HS-27A (cell line): ENCODE results near the gene WLS.

Source experiments
- DNase-seq: peaks from one replicate; pipeline ENCODE4 v3.0.0-alpha.2; 2012; ENCODE audit warnings: low read depth, missing footprints

The WLS gene

GRCh38 chr1:68131261-68131660 is 101.1 kb downstream of the WLS start:
- DNase-seq = no peak

- DNase-seq = no peak
Observed at GRCh38 chr1:68129536-68130250, 102.6 kb downstream of the WLS start.

GRCh38 chr1:68128820-68129219 is 103.5 kb downstream of the WLS start:
- no peak for DNase-seq

DNA sequence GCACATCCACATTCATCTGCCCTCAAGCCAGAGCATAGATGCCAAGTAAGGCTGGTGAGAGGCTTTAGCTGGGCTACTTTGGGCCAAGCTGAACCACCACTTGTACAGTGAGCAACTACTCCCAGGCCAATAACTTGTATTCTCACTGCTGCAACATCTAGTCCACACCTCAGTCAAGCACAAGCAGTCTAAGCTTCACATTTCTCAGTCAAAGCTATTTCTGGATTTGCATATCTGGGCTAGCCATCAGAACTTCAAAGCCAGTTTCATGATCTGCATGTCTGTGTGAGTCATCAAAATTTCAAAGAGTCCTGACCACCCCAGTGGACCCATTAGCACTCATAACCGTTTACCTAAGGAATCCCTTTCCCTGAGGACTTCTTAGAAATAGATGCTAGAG is 104.2 kb downstream of the WLS start:
- DNase-seq = peak; percentile 24

- peak; percentile 17 for DNase-seq
Observed at GRCh38 chr1:68121536-68121935, 110.8 kb downstream of the WLS start.

DNA sequence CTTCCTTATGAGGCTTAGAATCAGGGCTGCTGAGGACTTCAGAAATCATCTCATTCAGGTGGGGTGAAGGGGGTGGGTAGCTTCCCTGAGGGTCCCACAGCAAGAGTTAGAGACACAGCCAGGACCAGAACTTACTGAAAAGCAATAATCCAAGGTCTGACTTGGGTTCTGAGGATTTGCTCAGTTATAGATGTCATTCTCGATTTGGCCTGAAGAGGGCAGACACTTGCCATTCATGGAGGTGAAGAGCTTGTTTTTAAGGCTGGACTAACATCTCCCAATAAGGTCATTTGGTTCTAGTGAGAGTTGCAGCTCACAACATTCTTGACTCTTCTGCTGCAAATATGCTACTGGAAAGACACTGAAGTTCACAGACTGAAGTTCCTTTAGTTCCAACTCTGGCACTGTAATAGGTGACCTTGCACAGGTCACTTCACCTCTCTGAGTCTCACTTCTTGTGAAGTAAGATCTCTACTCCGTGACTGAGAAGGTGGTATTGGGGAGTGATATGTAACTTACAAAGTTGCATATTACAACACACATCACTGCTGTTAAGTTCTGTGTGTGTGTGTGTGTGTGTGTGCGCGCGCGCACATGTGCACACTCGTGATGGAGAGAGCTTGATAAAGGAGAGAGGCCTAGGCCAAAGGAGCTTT is 112.1 kb downstream of the WLS start:
- peak; percentile 56 for DNase-seq

DNA sequence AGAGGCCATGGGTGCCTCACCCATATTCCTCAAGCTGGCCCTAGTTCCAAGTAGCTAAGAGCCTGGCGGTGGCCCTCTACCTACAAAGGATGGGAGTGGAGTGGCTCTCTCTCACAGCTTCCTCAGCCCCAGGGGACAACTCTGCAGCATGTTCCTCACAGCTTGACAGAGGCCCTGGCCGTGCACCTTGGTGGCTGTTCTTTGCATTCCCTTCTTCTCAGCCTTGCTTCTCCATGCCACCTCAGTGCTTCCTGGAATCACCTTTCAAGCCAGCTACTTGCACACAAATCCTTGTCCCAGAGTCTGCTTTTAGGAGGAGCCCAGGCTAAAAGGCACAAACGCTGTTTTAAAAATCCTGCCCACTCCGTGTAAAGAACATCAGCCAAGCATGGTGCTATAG is 112.9 kb downstream of the WLS start:
- no peak for DNase-seq

GRCh38 chr1:68117416-68117815 is 114.9 kb downstream of the WLS start:
- DNase-seq = no peak

GRCh38 chr1:68116643-68117235 is 115.6 kb downstream of the WLS start:
- peak; percentile 31 for DNase-seq

GRCh38 chr1:68115308-68115707 is 117.0 kb downstream of the WLS start:
- DNase-seq = no peak

DNA sequence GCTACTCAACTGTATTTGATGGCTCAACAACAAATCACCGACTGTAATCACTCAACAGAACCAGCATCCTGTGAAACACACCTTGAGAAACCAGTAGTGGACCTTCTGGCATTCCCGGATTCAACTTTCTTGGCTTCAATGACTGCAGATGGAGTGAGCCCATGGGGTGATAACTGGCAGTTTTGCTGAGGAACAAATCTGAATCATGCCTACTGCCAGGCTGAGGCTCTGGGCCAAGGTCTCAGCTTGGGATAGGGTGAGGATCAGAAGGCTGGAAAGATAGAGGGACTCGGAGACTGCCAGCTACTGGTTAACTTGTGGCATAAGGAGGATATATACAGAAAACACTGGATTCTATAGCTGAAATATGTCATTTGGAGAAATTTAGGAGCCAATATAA is 118.4 kb downstream of the WLS start:
- DNase-seq = no peak

GRCh38 chr1:68112835-68113243 is 119.5 kb downstream of the WLS start:
- peak; percentile 83 for DNase-seq

DNA sequence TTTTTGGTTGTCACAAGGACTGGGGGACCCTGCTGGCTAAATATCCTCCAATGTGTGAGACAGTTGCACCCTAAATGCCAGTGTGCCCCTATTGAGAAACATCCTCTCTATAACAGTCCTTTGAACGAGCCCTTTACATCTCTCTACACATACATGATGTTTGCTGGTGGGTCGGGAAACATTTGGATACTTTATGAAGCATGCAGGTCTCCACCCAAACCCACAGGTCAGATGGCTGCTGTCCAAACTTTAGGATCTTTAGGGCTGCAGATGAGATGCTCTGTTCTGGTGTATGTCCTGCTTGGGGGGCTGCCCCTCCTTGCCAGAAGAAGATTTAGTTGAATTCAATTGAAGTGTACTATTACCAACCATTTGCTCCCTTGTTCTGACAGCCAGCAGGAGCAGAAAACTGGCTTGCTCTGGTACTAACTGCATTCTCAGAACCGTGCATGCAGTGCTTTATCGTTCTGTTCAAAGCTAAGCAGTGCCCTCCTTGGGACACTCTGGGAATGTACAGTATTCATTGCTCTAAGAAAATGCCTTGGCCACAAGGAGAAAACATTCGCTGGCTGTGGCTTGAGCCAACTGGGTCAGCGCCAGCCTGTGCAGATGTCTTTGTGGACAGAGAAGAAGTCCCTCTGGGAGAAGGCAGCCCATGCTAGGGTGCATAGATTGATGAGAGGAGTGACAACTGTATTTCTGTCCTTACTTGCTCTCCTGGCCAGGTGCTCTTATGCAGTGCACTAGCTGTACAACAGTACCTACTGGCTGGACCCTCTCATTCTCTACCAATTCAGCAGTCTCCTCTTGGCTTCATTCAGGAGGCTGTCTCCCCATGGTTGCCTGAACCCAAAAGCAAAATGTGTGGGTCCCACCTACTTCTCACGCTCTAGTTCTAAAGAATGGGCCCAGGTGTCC is 120.5 kb downstream of the WLS start:
- peak; percentile 78 for DNase-seq

GRCh38 chr1:68107771-68108170 is 124.6 kb downstream of the WLS start:
- DNase-seq = no peak

GRCh38 chr1:68103884-68104554 is 128.3 kb downstream of the WLS start:
- no peak for DNase-seq

- DNase-seq = no peak
Observed at GRCh38 chr1:68103011-68103545, 129.2 kb downstream of the WLS start.

DNA sequence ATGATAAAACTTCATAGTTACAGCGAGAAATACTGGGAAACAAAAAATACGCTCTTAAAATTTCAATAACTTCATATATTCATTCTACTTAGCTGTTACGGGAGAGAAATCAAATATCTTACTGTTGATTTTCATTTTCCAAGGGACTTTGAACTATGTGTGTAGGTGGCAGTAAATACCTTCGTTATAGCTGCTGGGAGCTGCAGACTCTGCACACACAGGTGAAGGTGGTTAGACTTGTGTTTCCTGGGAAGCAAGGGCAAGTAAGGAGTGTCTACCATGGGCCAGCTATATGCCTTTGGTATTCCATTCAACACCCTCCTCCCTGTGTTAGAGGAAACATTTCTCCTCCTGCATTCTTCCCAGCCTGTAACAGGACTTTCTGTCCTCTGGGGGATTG is 130.5 kb downstream of the WLS start:
- no peak for DNase-seq

GRCh38 chr1:68100571-68100970 is 131.8 kb downstream of the WLS start:
- DNase-seq = no peak

- no peak for DNase-seq
Observed at GRCh38 chr1:68093737-68094136, 138.6 kb downstream of the WLS start.

- no peak for DNase-seq
Observed at GRCh38 chr1:68087184-68087583, 145.1 kb downstream of the WLS start.

- DNase-seq = no peak
Observed at GRCh38 chr1:68085752-68086151, 146.6 kb downstream of the WLS start.

- no peak for DNase-seq
Observed at GRCh38 chr1:68083686-68084085, 148.6 kb downstream of the WLS start.
